ENCODE data around the gene ZAR1. TPM values are rescaled to one million over a fixed set of nuclear protein-coding genes. Genes with fewer than 3 reads are reported as not detected.
"Not testable (repeated sequence)": the region's sequence is repeated elsewhere in the genome, so short reads cannot be mapped to it uniquely, and the experiment has no call there.

Gene ZAR1
- not detected for total RNA-seq
- polyA plus RNA-seq: not detected

- DNase-seq: no peak
- TF ChIP-seq POLR2AphosphoS5 (IDR thresholded peaks at IDR 0.05) (no peak), POLR2A (IDR thresholded peaks at IDR 0.05) (no peak), EP300 (IDR thresholded peaks at IDR 0.05) (no peak)
- TF ChIP-seq, protein P1, sequence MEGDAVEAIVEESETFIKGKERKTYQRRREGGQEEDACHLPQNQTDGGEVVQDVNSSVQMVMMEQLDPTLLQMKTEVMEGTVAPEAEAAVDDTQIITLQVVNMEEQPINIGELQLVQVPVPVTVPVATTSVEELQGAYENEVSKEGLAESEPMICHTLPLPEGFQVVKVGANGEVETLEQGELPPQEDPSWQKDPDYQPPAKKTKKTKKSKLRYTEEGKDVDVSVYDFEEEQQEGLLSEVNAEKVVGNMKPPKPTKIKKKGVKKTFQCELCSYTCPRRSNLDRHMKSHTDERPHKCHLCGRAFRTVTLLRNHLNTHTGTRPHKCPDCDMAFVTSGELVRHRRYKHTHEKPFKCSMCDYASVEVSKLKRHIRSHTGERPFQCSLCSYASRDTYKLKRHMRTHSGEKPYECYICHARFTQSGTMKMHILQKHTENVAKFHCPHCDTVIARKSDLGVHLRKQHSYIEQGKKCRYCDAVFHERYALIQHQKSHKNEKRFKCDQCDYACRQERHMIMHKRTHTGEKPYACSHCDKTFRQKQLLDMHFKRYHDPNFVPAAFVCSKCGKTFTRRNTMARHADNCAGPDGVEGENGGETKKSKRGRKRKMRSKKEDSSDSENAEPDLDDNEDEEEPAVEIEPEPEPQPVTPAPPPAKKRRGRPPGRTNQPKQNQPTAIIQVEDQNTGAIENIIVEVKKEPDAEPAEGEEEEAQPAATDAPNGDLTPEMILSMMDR (IDR thresholded peaks at IDR 0.05): no peak
- peaks cover 0 to 16% (median 12%) of the 10 kb centered on the region in 4 donors for H3K4me1 ChIP-seq
- peaks cover 27 to 74% (median 55%) of the 10 kb centered on the region in 3 donors for H3K27me3 ChIP-seq
- no peaks in the 10 kb centered on the region for H3K9me3 ChIP-seq
- WGBS, 2 donors: 3 to 4% methylated on average over 80 of the region's 80 CpGs
- no peaks in the 10 kb centered on the region for H3K36me3 ChIP-seq
- H3K4me3 ChIP-seq: peak within 1 kb of the TSS; percentile 10 to 46 (median 36)
- H3K27ac ChIP-seq: no peak within 1 kb of the TSS
- intact Hi-C loops (cut with DNase I): no loop called here
Measured at GRCh38 chr4:48490012-48490679, at the start of gene ZAR1. ZAR1 (plus strand) TSS chr4:48490252; CDS start chr4:48490292, 40 bp downstream.

- H3K27me3 ChIP-seq; intact Hi-C loops (cut with DNase I); H3K9me3 ChIP-seq; H3K27ac ChIP-seq; H3K4me3 ChIP-seq; H3K4me1 ChIP-seq; H3K36me3 ChIP-seq; DNase-seq: not testable (repeated sequence)
- 82 to 84% methylated on average over 5 of the region's 5 CpGs for WGBS, 2 donors
Measured at GRCh38 chr4:48440914-48441313, 49.1 kb upstream of the ZAR1 start.

GRCh38 chr4:48445704-48446103 lies 44.3 kb upstream of the ZAR1 start:
- Histone ChIP-seq H3K27me3 (no peaks in the 10 kb centered on the region), H3K36me3 (no peaks in the 10 kb centered on the region), H3K27ac (no peak overlapping the region), H3K4me1 (no peaks in the 10 kb centered on the region), H3K4me3 (no peak overlapping the region), H3K9me3 (no peaks in the 10 kb centered on the region)
- intact Hi-C loops (cut with DNase I): no loop called here
- DNase-seq: no peak
- TF ChIP-seq POLR2A (IDR thresholded peaks at IDR 0.05): no peak
- no peak for TF ChIP-seq POLR2AphosphoS5 (IDR thresholded peaks at IDR 0.05)
- TF ChIP-seq EP300 (IDR thresholded peaks at IDR 0.05): no peak
- TF ChIP-seq, protein P1 (IDR thresholded peaks at IDR 0.05): peak in 2 of 4 experiments; percentile 32 to 57
- WGBS, 2 donors: 2 to 12% methylated on average over 3 of the region's 3 CpGs

DNA sequence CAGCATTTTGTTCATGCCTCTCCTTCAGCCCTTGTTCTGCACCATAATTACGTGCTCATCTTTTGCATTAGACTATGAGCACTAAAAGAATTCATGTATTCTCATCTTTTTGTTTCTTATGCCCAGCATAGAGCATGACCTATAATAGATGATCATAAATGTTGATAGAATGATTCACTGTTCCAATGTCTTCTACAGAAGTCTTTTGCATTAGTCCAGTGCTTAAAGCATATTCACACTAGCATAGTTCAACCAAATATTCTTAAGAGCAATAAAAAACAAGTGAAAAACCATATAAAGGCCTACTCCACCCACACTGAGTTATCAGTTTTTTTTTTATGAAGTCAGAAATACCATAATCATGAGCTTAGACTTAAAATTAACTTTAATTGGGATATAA lies 43.4 kb upstream of the ZAR1 start:
- no peak for DNase-seq
- TF ChIP-seq POLR2AphosphoS5 (IDR thresholded peaks at IDR 0.05): no peak
- TF ChIP-seq, protein P1 (IDR thresholded peaks at IDR 0.05): no peak
- TF ChIP-seq POLR2A (IDR thresholded peaks at IDR 0.05): no peak
- TF ChIP-seq EP300 (IDR thresholded peaks at IDR 0.05): no peak
- H3K27ac ChIP-seq: no peak overlapping the region
- no peak overlapping the region for H3K4me3 ChIP-seq
- H3K4me1 ChIP-seq: no peaks in the 10 kb centered on the region
- H3K27me3 ChIP-seq: no peaks in the 10 kb centered on the region
- 87 to 89% methylated on average over 1 of the region's 1 CpG for WGBS, 2 donors
- H3K9me3 ChIP-seq: no peaks in the 10 kb centered on the region
- no peaks in the 10 kb centered on the region for H3K36me3 ChIP-seq
- intact Hi-C loops (cut with DNase I): no loop called here

GRCh38 chr4:48449151-48449550 lies 40.9 kb upstream of the ZAR1 start:
- Histone ChIP-seq H3K9me3 (no peaks in the 10 kb centered on the region), H3K4me1 (no peaks in the 10 kb centered on the region), H3K27me3 (no peaks in the 10 kb centered on the region), H3K27ac (no peak overlapping the region), H3K4me3 (no peak overlapping the region), H3K36me3 (no peaks in the 10 kb centered on the region)
- 89 to 91% methylated on average over 10 of the region's 10 CpGs for WGBS, 2 donors
- no peak for TF ChIP-seq POLR2AphosphoS5 (IDR thresholded peaks at IDR 0.05)
- TF ChIP-seq EP300 (IDR thresholded peaks at IDR 0.05): no peak
- no peak for TF ChIP-seq POLR2A (IDR thresholded peaks at IDR 0.05)
- TF ChIP-seq, protein P1 (IDR thresholded peaks at IDR 0.05): no peak
- intact Hi-C loops (cut with DNase I): no loop called here
- DNase-seq: no peak

Data from sigmoid colon (tissue), 7 donors.